ENCODE data around the gene SLC2A10. TPM values are rescaled to one million over a fixed set of nuclear protein-coding genes. Genes with fewer than 3 reads are reported as not detected.

The SLC2A10 gene
- total RNA-seq, 1 experiment from 2014 or later: 33.6 TPM

GRCh38 chr20:46721476-46721875 lies 12.0 kb downstream of the SLC2A10 start:
- Histone ChIP-seq H3K27ac (no peak overlapping the region), H4K20me1 (ENCODE audit: insufficient read depth) (no peaks in the 10 kb centered on the region), H3K79me2 (ENCODE audit: low read depth) (no peaks in the 10 kb centered on the region), H3F3A (ENCODE audit: insufficient read depth, low read depth) (no peaks in the 10 kb centered on the region), H2AFZ (no peak overlapping the region), H3K27me3 (ENCODE audit: insufficient read depth, low read depth) (no peaks in the 10 kb centered on the region), H3K9me3 (ENCODE audit: insufficient read depth, low read depth) (no peaks in the 10 kb centered on the region; the same call in 1 of the 2 replicates), H3K9me2 (ENCODE audit: insufficient read depth) (no peaks in the 10 kb centered on the region), H3K4me1 (replicated peaks; ENCODE audit: insufficient read depth) (no peaks in the 10 kb centered on the region), H3K4me3 (no peak overlapping the region), H3K36me3 (ENCODE audit: low read depth) (no peaks in the 10 kb centered on the region), H3K4me2 (no peak overlapping the region)
- BruUV-seq (replicated peaks): no TSS peak
- POLR2A ChIA-PET (ENCODE audit: unreplicated experiment): no interaction called here
- TF ChIP-seq EZH2 (IDR thresholded peaks at IDR 0.05; ENCODE audit: low read depth) (no peak), CTCF (conservative IDR thresholded peaks at IDR 0.05) (no peak)
- DNase-seq: no peak
- CTCF ChIA-PET: no interaction called here
- intact Hi-C loops (cut with micrococcal nuclease; ENCODE audit: unreplicated experiment): no loop called here

GRCh38 chr20:46722450-46722849 lies 13.0 kb downstream of the SLC2A10 start:
- Histone ChIP-seq H3F3A (ENCODE audit: insufficient read depth, low read depth) (no peaks in the 10 kb centered on the region), H3K4me3 (no peak overlapping the region), H3K27me3 (ENCODE audit: insufficient read depth, low read depth) (no peaks in the 10 kb centered on the region), H3K4me1 (replicated peaks; ENCODE audit: insufficient read depth) (no peaks in the 10 kb centered on the region), H2AFZ (no peak overlapping the region), H3K79me2 (ENCODE audit: low read depth) (no peaks in the 10 kb centered on the region), H3K4me2 (no peak overlapping the region), H4K20me1 (ENCODE audit: insufficient read depth) (no peaks in the 10 kb centered on the region), H3K36me3 (ENCODE audit: low read depth) (no peaks in the 10 kb centered on the region), H3K9me2 (ENCODE audit: insufficient read depth) (no peaks in the 10 kb centered on the region), H3K27ac (no peak overlapping the region), H3K9me3 (ENCODE audit: insufficient read depth, low read depth) (no peaks in the 10 kb centered on the region; the same call in 1 of the 2 replicates)
- no TSS peak for BruUV-seq (replicated peaks)
- CTCF ChIA-PET: no interaction called here
- no peak for TF ChIP-seq EZH2 (IDR thresholded peaks at IDR 0.05; ENCODE audit: low read depth)
- no peak for TF ChIP-seq CTCF (conservative IDR thresholded peaks at IDR 0.05)
- POLR2A ChIA-PET (ENCODE audit: unreplicated experiment): no interaction called here
- intact Hi-C loops (cut with micrococcal nuclease; ENCODE audit: unreplicated experiment): no loop called here
- no peak for DNase-seq

DNA sequence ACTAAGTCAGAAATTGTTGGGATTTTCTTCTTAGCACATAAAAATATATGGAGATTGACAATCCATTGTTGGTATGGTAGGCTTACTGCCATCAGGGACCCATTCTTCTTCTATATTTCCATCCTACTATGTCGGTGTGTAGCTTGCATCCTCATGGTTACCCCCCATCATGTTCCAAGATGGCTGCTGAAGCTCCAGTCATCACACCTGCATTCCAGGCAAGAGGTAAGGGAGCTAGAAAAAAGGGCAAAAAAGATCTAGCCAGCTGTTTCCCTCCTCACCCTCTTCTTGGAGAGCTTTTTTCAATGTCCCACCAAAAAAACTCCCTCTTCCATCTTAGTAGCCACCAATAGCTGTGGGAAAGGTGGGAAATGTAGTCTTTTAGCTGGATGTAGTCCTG lies 13.6 kb downstream of the SLC2A10 start:
- CTCF ChIA-PET: no interaction called here

More for the DNA sequence above, 13.6 kb downstream of the SLC2A10 start:
- Histone ChIP-seq H3K36me3 (ENCODE audit: low read depth) (no peaks in the 10 kb centered on the region), H3K79me2 (ENCODE audit: low read depth) (no peaks in the 10 kb centered on the region), H3K4me2 (no peak overlapping the region), H3K9me2 (ENCODE audit: insufficient read depth) (no peaks in the 10 kb centered on the region), H4K20me1 (ENCODE audit: insufficient read depth) (no peaks in the 10 kb centered on the region), H3K27me3 (ENCODE audit: insufficient read depth, low read depth) (no peaks in the 10 kb centered on the region), H3K4me1 (replicated peaks; ENCODE audit: insufficient read depth) (no peaks in the 10 kb centered on the region), H3K9me3 (ENCODE audit: insufficient read depth, low read depth) (no peaks in the 10 kb centered on the region; the same call in 1 of the 2 replicates), H3F3A (ENCODE audit: insufficient read depth, low read depth) (no peaks in the 10 kb centered on the region), H2AFZ (no peak overlapping the region), H3K4me3 (no peak overlapping the region), H3K27ac (no peak overlapping the region)
- intact Hi-C loops (cut with micrococcal nuclease; ENCODE audit: unreplicated experiment): no loop called here
- TSS peak; percentile 7 for BruUV-seq (replicated peaks)
- no peak for DNase-seq
- POLR2A ChIA-PET (ENCODE audit: unreplicated experiment): no interaction called here
- TF ChIP-seq EZH2 (IDR thresholded peaks at IDR 0.05; ENCODE audit: low read depth): no peak
- TF ChIP-seq CTCF (conservative IDR thresholded peaks at IDR 0.05): no peak

All from PC-9 (cell line).